ENCODE data around the gene TARBP1. TPM values are rescaled to one million over a fixed set of nuclear protein-coding genes. Genes with fewer than 3 reads are reported as not detected.

TARBP1 gene
- total and polyA plus RNA-seq, 2 of the 13 experiments (the other 11 are each of a cell fraction or from before 2014, with no cell fraction given) = 37.7 to 67.0 TPM

- TF ChIP-seq ZNF891 (CRISPR knock-in tag; IDR thresholded peaks at IDR 0.05) (peak; percentile 88; the same call in 1 of the 2 replicates), MIER2 (CRISPR knock-in tag; IDR thresholded peaks at IDR 0.05) (peak; percentile 51; the same call in 1 of the 2 replicates), ZNF639 (CRISPR knock-in tag; conservative IDR thresholded peaks at IDR 0.05) (peak; percentile 84), TCF7L2 (IDR thresholded peaks at IDR 0.05; ENCODE audit: low read depth, low read length) (no peak), KLF15 (CRISPR knock-in tag; IDR thresholded peaks at IDR 0.05; ENCODE audit: borderline replicate concordance) (no peak), KAT8 (CRISPR knock-in tag; IDR thresholded peaks at IDR 0.05) (peak; percentile 98), ZNF652 (CRISPR knock-in tag; IDR thresholded peaks at IDR 0.05; ENCODE audit: borderline replicate concordance, low read depth) (0 out of 2 replicates have a peak, but pooled peaks have one; percentile 15), ZBTB46 (CRISPR knock-in tag; IDR thresholded peaks at IDR 0.05; ENCODE audit: borderline replicate concordance) (0 out of 2 replicates have a peak, but pooled peaks have one; percentile 35), WIZ (CRISPR knock-in tag; IDR thresholded peaks at IDR 0.05) (no peak), DMTF1 (CRISPR knock-in tag; IDR thresholded peaks at IDR 0.05) (no peak), RFXANK (CRISPR knock-in tag; IDR thresholded peaks at IDR 0.05) (no peak), ZFP41 (CRISPR knock-in tag; IDR thresholded peaks at IDR 0.05; ENCODE audit: borderline replicate concordance) (peak; percentile 6), ZNF572 (CRISPR knock-in tag; IDR thresholded peaks at IDR 0.05) (peak; percentile 78; the same call in 1 of the 2 replicates), FUBP1 (CRISPR knock-in tag; IDR thresholded peaks at IDR 0.05; ENCODE audit: borderline replicate concordance) (peak; percentile 96; the same call in 1 of the 2 replicates), ZNF24 (IDR thresholded peaks at IDR 0.05) (no peak), TIGD3 (CRISPR knock-in tag; IDR thresholded peaks at IDR 0.05; ENCODE audit: borderline replicate concordance) (no peak), SNRNP70 (IDR thresholded peaks at IDR 0.05; ENCODE audit: low read depth, low read length) (no peak), ZMYM4 (CRISPR knock-in tag; IDR thresholded peaks at IDR 0.05) (peak; percentile 97), ZNF569 (CRISPR knock-in tag; IDR thresholded peaks at IDR 0.05; ENCODE audit: borderline replicate concordance) (no peak), ATAD3A (CRISPR knock-in tag; IDR thresholded peaks at IDR 0.05) (no peak)
Observed at GRCh38 chr1:234373064-234373958, 105.7 kb downstream of the TARBP1 start, which contains the start of gene COA6 (continued).
